Cardiac ventricle fibroblast (primary cell): Measurements from ENCODE around the gene TOM1L1. TPM values are rescaled to one million over a fixed set of nuclear protein-coding genes. Genes with fewer than 3 reads are reported as not detected.

Source experiments
- total RNA-seq: library from RNA; depleted of rRNA; stranded (reverse); fragments of >200 nt; gene quantifications from 2 replicates; pipeline ENCODE4 v1.2.3, GENCODE V29; 2015

Gene TOM1L1
- total RNA-seq = 6.0 and 13.1 TPM in 2 replicates

GRCh38 chr17:54900457-54901229 is at the start of gene TOM1L1:
Gene TOM1L1, plus strand, starts transcription at chr17:54900852. Its CDS starts 14 bp downstream, at chr17:54900866.

GRCh38 chr17:54968262-54968987 is 67.8 kb downstream of the TOM1L1 start, which contains the start of the genes COX11 and STXBP4:
Gene COX11, minus strand, starts transcription at chr17:54968654. Its CDS starts 8 bp downstream, at chr17:54968646.
Gene STXBP4, plus strand, starts transcription at chr17:54968765. Its CDS starts 17,455 bp downstream, at chr17:54986220.

Other genes with a start within 250 kb of the TOM1L1 start
- 34.0 and 41.4 TPM in 2 replicates for gene COX11, start 67.8 kb downstream of the TOM1L1 start, total RNA-seq
- 10.0 and 24.2 TPM in 2 replicates for gene STXBP4, start 67.9 kb downstream of the TOM1L1 start, total RNA-seq